GM15510 (cell line): ENCODE data around the gene ACRV1.

ENCODE experiments used
- POLR2A ChIP-seq: IDR thresholded peaks from 3 replicates; pipeline ENCODE4 v1.6.1; 2011; ENCODE audit warnings: borderline replicate concordance; ENCODE audit not compliant: insufficient read length; ENCODE audit errors: extremely low read depth

Gene ACRV1

GRCh38 chr11:125674210-125674609 lies 6.4 kb downstream of the ACRV1 start:
- no peak for TF ChIP-seq POLR2A

- no peak for TF ChIP-seq POLR2A
These were observed 9.1 kb downstream of the ACRV1 start for GRCh38 chr11:125671561-125671960.

- no peak for TF ChIP-seq POLR2A
These were observed 10.5 kb downstream of the ACRV1 start for GRCh38 chr11:125670172-125670571.

GRCh38 chr11:125667151-125667550 lies 13.5 kb downstream of the ACRV1 start:
- TF ChIP-seq POLR2A, result no peak

- no peak for TF ChIP-seq POLR2A
These were observed 16.7 kb downstream of the ACRV1 start for GRCh38 chr11:125663910-125664309.

- no peak for TF ChIP-seq POLR2A
These were observed 18.0 kb downstream of the ACRV1 start for GRCh38 chr11:125662689-125663088.

- TF ChIP-seq POLR2A, result no peak
These were observed 31.0 kb downstream of the ACRV1 start for GRCh38 chr11:125649465-125650166.

- no peak for TF ChIP-seq POLR2A
These were observed 34.8 kb downstream of the ACRV1 start for GRCh38 chr11:125645871-125646270.

GRCh38 chr11:125638315-125638714 lies 42.3 kb downstream of the ACRV1 start:
- TF ChIP-seq POLR2A, result no peak

GRCh38 chr11:125637840-125638239 lies 42.8 kb downstream of the ACRV1 start:
- TF ChIP-seq POLR2A, result no peak

- no peak for TF ChIP-seq POLR2A
These were observed 53.3 kb downstream of the ACRV1 start for GRCh38 chr11:125627236-125627910.

- no peak for TF ChIP-seq POLR2A
These were observed 54.2 kb downstream of the ACRV1 start for GRCh38 chr11:125626288-125626950.

GRCh38 chr11:125625630-125626287 lies 54.9 kb downstream of the ACRV1 start:
- TF ChIP-seq POLR2A, result peak; percentile 70

GRCh38 chr11:125625225-125625629 lies 55.4 kb downstream of the ACRV1 start:
- no peak for TF ChIP-seq POLR2A

- no peak for TF ChIP-seq POLR2A
These were observed 55.9 kb downstream of the ACRV1 start, which contains the start of gene CHEK1 for GRCh38 chr11:125624756-125625213. TSS of gene CHEK1 (plus strand) at chr11:125625163. CDS start at chr11:125626769, 1,606 bp downstream.

- no peak for TF ChIP-seq POLR2A
These were observed 57.6 kb downstream of the ACRV1 start for GRCh38 chr11:125623064-125623463.

GRCh38 chr11:125621995-125622394 lies 58.7 kb downstream of the ACRV1 start:
- TF ChIP-seq POLR2A, result no peak
